ENCODE results near the gene MBOAT7.
"Not testable (repeated sequence)": the region's sequence is repeated elsewhere in the genome, so short reads cannot be mapped to it uniquely, and the experiment has no call there.

MBOAT7 gene

DNA sequence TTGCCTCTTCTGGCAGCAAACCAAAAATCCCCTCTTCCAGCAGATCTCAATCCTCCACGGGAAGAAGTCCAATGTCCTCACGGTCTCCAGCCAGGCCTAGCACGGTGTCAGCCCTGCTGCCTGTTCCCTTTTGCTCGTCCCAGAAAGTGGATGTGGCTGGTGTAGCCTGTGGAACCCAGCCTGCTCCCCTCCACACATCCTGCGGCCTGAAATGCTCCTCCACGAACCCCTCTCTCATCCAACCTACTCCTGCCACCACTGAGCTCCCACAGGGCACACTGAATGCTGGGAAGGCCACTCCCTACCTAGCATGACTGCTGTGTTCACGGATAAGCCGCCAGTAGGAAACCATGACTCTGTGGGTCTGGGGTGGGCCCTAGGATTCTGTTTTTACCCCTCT lies 3.0 kb downstream of the MBOAT7 start:
- DNase-seq = no peak

DNA sequence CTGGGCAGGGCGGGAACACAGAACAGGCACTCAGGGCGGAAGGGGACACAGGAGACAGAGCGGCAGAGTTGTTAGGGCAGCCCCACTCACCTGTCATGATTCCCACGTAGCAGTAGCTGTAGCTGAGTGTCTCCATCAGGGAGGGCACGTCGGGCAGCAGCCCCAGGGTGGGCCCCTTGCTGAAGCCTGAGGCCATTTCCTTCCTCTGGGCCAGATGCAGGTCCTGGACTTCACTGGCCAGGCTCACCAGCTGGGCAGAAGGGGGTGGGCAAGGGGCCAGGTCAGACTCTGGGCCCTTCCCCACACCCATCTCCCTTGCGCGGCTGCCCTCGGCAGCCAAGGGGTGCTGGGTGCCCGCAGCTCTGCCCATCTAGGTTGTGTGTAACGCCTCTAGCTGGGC lies 5.9 kb downstream of the MBOAT7 start:
- DNase-seq = no peak

DNA sequence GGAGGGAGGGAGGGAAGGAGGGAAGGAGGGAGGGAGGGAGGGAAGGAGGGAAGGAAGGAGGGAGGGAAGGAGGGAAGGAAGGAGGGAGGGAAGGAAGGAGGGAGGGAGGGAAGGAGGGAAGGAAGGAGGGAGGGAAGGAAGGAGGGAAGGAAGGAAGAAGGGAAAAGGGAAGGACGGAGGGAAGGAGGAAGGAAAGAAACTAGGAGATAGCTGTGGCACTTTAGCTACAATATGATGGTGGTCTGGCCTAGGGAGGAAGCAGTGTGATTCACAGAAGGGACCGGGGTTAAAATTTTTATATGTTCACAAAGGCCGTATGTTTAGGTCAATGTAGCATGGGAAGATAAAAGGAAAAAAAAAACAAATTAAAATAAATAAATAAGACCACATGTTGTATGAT lies 7.5 kb downstream of the MBOAT7 start:
- DNase-seq = not testable (repeated sequence)

DNA sequence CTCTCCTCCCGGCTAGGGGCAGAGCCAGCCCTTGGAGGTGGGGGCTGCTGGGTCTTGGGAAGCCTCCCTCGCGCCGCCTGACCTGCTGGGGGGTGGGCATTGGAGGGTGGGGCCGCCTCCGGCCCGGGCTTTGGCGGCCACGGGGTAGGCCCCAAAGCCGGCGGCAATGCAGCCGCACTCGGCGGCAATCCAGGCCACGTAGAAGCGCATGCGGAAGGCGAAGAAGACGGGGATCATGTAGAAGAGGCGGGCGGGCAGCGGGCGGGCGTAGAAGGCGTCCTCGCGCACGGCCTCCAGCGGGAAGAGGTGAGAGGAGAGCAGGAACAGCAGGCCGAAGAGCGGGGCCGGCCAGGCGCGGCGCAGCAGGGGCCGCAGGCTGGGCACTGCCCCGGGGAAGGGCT lies 8.7 kb downstream of the MBOAT7 start:
- no peak for DNase-seq

DNA sequence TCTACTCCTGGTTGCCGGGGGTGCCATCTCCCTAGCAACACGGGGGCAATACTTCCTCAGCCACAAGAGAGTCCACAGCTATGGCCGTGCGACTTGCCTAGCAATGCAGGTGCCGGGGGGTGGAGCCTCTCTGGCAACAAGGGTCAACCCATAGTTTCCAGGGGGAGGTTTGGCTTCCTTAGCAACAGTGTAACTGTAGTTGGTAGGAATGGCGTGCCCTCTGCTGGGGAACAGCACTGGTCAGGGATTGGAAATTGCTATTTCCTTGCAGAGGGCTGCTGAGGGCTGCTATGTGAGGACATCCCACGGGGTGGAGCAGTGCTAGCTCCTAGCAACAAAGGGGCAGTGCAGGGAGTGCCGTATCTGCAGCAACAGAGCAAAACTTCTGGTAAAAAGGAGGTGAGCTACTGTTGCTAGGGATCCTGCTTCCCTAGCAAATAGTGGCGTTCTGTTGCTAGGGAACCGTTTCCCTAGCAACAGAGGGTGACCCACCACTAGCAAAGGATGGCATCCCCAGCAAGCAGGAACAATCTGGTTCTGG lies 9.4 kb downstream of the MBOAT7 start:
- peak; percentile 69 for DNase-seq

DNA sequence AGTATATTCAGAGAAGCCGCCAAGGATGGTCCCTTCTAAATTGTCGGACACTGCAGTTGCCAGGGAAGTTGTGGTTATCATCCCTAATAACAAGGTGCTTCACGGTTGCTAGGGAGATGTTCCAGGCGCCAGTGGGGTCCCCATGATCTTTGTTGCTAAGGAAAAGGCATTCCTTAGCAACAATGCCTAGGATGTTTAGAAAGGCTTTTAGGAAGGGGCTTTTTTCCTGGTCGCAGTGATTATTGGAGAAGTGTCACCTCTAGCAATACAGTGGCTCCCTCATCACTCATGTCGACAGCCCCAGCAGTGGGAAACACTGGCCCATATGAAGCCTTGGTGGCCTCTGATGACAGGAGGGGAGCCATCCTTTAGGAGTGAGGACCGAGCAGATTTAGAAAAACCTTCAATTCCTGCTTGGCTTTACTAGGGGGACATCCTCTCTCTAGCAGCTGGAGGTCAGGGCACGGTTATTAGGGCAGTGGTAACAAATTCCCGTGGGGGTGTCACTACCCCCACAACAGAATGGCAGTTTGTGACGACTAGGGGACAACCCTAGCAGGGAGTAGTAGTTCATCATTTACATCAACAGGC lies 10.0 kb downstream of the MBOAT7 start:
- no peak for DNase-seq

DNA sequence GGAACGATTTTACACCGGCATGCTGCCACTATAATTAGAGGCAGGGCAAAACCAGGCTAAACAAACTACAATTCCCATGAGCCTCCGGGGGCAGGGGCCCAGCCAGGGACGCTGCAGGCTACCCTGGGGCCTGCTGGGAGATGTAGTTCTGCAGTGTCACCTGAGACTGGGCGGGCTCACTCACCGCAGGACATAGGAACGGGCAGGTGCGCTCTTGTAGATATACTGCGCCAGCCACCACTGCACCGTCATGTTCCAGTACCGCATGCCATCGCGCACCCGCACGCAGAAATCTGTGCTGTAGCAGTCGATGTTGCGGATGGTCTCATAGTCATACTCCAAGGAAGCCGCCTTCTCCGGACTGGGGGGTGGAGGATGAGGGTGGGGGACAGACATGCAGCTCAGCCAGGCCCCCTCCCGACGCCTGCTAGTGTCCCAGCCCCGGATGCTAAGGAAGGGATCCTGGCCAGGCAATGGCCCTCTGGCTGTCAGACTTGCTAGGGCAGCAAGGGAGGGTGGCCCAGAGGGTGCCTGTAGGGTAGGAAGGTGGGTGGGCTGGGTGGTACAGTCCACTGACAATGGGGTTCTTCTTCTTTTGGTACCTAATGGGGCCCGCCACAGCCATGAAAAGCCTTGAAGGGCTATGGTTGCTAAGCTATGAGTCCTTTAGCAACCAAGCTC lies 10.7 kb downstream of the MBOAT7 start:
- no peak for DNase-seq

DNA sequence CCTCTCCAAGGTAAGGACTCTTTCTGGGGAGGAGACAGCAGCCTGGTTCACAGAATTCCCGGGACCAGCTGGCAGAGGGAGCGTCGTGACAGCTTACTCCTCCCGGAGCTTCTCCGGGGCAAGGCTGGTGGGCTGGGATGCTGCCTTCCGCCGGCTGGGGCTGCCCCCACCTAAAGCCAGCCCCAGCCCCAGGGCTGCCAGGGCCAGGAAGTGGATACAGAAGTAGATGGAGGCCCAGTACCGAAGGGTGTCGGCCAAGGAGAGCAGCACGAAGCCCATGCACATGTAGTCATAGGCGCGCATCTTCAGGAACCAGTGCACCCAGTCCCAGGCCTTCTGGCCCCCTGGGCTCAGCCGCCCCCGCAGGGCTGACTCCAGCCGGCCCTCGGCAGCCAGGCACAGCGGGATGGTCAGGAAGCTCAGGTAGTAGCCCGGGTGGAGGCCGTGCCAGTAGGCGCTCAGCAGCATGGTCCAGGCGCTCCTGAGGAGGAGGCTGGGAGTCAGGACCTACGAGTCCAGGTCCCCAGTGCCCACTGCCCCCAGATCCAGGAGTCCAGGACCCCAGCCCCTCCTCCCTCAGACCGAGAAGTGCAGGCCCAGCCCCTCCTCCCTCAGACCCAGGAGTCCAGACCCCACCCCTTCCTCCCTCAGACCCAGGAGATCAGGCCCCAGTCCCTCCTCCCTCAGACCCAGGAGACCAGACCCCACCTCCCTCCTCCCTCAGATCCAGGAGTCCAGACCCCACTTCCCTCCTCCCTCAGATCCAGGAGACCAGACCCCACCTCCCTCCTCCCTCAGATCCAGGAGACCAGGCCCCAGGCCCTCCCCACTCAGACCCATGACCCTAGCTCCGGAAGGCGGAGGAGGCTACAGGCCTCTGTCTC lies 15.2 kb downstream of the MBOAT7 start:
- DNase-seq = no peak

DNA sequence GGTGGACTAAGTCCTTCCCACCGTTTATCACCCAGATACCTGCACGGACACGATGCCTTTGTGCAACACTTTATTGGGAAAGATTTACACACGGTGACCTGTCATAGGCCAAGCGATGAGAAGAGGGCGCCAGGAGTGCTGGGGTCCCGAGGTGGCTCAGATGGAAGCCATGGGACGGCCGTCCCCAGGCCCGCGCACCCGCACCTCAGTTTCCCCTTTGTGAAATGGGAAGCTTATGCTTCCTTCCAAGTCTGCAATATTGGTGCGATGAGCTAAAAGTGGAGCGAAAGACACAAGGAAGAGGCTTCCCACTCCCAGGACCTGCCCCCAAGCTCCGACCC lies 16.1 kb downstream of the MBOAT7 start:
- no peak for DNase-seq

DNA sequence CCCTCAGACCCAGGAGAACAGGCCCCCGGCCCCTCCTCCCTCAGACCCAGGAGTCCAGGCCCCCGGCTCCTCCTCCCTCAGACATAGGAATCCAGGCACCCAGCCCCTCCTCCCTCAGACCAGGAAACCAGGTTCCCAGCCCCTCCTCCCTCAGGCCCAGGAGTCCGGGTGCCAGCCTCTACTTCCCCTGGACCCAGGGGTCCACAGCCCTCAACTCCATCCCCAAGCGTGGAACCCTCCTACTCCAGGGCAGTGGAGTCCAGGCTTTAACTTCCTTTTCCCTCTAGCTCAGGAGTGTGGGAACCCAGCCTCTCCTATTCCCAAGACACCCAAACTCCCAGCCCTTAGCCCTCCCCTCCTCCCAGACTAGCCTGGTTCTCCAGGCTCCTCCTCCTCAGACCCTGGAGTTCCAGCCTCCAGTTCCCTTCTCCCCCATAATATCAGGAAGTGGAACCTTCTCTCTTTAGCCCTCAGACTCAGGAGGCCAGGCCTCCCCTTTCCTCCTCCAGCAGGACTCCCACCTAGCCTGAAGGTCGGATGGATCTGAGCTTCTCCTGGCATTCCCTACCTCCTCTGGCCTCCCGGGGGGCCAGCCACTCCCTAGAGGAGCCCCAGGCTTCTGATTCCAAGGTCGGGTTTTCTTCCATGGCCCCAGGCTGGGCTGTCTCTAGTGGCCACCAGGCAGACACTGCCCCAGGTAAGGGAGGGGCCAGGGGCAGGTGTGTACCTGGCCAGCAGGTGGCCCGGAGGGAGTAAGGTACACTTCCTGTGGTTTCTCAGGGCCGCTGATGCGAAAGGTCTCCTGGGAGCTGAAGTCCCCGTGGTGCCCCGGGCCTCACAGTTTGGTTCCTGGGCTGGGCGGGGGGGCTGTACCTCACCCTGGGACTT lies 16.7 kb downstream of the MBOAT7 start, which contains the start of gene TMC4:
TSS of gene TMC4 (minus strand) at position 690 of the 888 bp plus-strand sequence. CDS start at position 647, 43 bp downstream.
- peak; percentile 65 for DNase-seq

DNA sequence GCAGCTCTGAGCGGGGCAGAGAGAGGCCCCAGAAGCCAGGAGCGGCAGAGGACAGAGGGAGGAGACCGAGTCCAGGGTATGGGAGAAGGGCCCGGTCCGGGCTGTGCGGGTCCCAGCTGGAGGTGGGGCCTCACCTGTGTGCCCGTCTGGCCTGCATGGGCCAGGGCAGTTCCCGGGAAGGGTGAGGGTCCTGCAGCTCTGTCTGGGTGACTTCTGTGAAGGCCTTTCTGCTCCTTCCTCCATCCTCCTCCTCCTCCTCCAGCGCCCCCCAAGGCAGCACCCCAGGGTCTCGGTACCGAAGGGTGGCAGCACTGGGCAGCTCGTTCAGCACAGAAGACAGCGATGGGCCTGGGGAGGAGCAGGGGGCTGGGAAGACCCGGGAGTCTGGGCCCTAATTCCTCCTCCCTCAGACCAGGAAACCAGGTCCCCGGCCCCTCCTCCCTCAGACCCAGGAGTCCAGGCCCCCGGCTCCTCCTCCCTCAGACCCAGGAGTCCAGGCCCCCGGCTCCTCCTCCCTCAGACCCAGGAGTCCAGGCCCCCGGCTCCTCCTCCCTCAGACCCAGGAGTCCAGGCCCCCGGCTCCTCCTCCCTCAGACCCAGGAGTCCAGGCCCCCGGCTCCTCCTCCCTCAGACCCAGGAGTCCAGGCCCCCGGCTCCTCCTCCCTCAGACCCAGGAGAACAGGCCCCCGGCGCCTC lies 17.5 kb downstream of the MBOAT7 start:
- not testable (repeated sequence) for DNase-seq

DNA sequence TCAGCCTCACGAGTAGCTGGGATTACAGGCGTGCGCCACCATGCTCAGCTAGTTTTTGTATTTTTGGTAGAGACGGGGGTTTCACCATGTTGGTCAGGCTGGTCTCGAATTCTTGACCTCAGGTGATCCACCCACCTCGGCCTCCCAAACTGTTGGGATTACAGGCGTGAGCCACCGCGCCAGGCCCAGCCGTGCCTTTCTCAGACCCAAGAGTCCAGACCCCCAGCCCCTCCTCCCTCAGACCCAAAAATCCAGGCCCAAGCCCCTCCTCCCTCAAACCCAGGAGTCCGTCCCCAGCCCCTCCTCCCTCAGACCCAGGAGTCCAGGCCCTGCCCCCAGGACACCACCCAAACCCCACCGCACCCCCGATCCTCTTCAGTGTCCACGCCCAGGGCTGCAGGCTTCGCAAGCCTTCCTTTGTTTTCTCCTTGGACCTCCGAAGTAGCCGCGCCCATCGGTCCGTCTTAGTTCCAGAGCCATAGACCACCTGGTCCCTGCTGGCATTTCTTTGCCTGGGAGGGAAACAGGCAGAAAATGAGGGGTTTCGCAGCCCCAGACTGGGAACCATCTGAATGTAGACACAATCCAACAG lies 20.1 kb downstream of the MBOAT7 start:
- no peak for DNase-seq

DNA sequence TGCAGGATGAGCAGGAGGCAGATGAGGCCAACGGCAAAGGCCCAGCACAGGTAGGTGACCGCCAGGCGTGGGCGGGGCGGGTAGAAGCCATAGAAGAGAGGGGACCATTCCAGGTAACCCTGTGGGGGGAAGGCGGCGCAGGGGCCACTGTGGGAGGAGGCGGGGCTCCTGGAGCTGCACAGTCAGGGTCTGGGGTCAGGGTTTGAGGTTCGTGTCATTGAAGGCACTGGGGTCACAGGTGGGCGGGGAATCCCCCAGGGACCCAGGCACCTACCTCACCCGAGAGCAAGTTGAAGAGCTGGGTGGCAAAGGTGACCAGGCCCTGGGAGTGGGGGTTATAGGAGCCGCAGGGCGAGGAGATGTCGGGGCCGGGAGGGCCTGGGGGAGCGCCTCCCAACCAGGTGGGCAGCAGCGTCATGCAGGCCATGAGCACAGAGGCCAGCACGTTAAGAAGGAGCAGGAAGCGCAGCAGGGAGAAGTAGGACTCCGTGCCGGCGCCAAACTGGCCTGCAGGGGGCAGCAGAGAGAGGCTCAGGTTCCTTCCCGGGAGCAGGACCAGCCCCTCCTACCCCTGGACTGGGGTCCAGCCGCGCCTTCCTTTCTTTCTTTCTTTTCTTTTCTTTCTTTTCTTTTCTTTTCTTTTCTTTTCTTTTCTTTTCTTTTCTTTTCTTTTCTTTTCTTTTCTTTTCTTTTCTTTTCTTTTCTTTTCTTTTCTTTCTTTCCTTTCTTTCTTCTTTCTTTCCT lies 21.0 kb downstream of the MBOAT7 start:
- peak; percentile 75 for DNase-seq

DNA sequence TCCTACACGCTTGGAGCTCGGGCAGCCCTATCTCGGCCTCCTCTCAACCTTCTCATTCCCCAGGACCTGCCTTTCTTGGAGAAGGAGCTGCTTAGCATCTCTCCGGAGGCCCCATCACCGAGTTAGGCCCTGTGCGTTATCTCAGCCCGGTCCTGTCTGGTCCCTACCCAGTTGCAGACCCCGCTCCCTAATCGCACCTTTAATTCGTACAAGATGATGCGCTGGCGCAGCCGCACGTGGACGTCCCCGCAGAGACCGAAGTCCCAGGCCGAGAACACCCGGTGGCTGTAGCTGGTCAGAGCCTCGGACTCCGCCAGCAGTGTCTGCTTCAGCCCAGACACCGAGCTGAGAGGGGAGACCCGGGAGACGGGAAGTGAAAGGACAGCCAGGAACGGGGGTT lies 24.2 kb downstream of the MBOAT7 start:
- DNase-seq = no peak

DNA sequence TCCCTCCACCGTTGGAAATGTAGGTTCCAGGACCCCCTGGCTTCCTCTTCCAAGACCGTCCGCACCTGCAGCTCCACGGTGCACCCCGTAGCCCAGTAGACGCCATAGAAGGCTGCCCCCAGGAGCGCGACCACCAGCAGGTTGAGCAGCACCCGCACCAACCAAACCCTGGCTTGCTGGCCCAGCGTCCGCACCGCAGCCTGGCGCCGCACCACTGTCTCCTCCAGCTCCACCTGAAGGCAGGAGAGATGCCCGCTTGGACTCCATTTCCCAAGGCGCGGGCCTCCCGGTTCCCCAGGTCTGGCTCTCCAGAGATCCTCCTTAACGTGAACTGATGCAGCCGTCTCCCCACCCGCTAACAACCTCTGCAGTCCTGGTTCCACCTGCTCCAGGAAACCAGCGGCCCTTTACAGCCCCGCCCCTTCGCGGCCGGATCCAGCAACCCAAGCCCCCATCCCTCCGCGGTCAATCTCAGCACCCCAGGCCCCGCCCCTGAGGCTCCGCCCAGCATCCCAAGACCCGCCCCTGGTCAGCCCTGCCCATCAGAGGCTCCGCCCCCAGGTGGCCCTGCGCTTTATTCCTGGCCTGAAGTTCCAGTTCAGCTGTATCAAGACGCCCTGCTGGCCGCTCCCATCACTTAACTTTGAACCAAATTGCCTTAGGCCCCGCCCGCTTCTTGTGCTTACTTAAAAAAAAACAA lies 24.9 kb downstream of the MBOAT7 start:
- DNase-seq = peak; percentile 51

DNA sequence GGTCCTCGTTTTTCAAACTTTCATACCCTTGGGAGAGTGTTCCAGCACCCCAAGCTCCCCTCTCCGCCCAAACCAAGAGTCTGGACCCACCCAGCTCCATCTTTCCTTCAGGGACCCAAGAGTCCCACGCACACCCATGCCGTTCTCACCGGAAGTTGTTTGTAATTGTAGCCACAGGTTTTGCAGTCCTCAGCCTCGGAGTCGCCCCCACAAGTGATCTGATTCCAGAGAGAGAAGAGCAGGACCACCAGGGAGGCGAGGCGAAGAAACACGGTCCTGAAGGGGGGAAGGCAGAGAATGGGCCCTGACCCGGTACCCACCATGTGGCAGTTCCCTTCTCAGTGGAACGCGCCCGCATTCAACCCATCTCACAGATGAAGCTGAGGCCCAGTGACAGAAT lies 26.5 kb downstream of the MBOAT7 start:
- no peak for DNase-seq

DNA sequence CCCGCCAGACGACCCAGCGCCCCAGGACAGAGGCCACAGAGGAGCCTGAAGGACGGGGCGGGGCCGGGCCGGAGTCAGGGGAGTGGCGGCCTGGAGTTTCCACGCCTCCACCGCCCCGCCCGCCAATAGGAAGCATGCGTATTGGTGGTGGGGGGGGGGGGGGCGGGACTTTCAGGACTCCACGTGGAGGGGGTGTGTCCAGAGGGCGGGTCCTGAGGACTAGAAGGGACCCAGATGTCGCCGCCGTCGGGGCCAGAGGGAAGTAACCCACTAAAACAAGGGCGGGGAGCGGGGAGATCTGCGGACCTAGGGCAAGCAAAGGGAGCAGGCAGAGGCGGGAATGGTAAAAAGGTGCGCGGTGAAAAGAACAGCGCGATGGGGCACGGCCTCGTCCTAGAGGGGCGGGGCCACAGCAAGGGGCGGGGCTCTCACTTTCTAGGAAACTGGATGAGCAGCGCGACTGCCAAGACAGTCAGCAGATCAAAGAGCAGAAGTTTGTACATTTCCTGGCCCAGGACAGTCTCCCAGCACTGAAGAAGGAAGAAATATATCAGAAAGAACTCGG lies 27.1 kb downstream of the MBOAT7 start:
- DNase-seq = peak; percentile 55

DNA sequence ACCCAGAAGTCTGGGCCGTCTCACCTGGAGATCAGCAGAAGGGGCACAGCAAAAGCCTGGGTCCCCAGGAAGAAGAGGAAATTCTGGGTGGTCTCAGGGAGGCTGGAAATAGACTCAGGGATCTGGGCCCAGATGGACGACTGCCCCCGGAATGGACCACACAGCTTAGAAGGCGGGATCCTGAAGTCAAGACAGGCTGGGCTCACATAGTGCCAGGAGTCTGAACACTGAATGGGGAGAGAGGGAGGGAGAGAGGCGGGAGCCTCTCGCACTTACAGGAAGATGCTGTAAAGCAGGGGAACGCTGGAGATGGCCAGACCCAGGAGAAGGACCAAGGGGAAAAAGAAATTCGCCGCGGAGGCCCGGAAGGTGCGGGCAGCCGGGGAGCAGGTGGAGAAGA lies 28.5 kb downstream of the MBOAT7 start:
- DNase-seq = no peak

DNA sequence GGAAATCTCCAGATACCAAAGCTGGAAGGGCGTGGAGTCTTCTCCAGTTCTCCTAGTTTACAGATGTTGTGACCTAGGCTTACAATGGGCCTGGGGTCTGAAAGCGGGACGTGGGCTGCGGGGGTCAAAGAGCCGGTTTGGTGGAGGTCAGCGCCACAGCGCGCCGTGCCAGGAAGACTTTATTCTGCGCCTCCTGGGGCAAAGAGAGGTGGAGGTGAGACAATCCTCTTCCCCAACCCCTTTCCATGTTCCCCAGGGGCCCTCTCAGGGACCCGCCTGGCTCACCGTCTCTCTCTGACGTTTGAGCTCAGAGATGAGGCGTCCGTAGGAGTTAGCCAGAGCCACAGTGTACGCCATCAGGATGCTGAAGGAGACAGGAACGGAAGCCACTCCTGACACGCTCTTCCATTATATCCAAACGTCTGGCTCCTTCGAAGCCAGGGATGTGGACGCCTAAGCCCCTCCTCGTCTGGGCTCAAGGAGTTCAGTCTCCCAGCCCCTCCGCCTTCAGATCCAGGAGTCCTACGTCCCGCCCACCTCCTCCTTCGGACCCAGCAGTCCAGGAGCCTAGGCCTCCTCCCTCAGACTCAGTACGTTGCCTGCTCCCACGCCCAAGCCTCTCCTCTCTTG lies 29.1 kb downstream of the MBOAT7 start:
- DNase-seq = no peak

Measured in NCI-H226 (cell line).